Left renal pelvis (tissue), 4 donors: ENCODE data around the gene NXPE1. TPM values are rescaled to one million over a fixed set of nuclear protein-coding genes. Genes with fewer than 3 reads are reported as not detected.

Experiments used
- polyA plus RNA-seq, 4 donors: library from polyadenylated mRNA; unstranded; fragments of 120-200 nt; gene quantifications; one replicate each; pipeline ENCODE4 v1.2.1, GENCODE V29; 2013; ENCODE audit not compliant: insufficient read length in 4 of 4

NXPE1 gene
- polyA plus RNA-seq, 4 donors, result 0.09 TPM; not detected in 3

Other genes starting within 250 kb of the NXPE1 start
- gene C11orf71, start 159.4 kb downstream of the NXPE1 start, polyA plus RNA-seq, result 10 to 100 TPM in 3 of 4 donors, 1 to 10 TPM in 1; 7.5 to 21.1 (median 16.3) TPM
- gene RBM7, start 159.2 kb downstream of the NXPE1 start, polyA plus RNA-seq, result 10 to 100 TPM; 44.0 to 62.7 (median 53.5) TPM
- 100 to 1,000 TPM; 111 to 129 (median 119) TPM for gene REXO2, start 120.4 kb downstream of the NXPE1 start, polyA plus RNA-seq
- gene NXPE4, start 35.9 kb upstream of the NXPE1 start, polyA plus RNA-seq, result under 1 TPM in 2 of 4 donors, not detected in 2; 0.11 to 0.14 TPM
- under 1 TPM; 0.26 to 0.41 (median 0.37) TPM for gene NXPE2, start 118.6 kb upstream of the NXPE1 start, polyA plus RNA-seq